ENCODE results near the gene AK6.
A peak's percentile ranks its signal among the peaks of the same experiment; 100 is the strongest.
"Not testable (repeated sequence)": the region's sequence is repeated elsewhere in the genome, so short reads cannot be mapped to it uniquely, and the experiment has no call there.

AK6 gene

GRCh38 chr5:69334793-69335268 is 34.5 kb downstream of the AK6 start:
- DNase-seq, result peak; percentile 76

DNA sequence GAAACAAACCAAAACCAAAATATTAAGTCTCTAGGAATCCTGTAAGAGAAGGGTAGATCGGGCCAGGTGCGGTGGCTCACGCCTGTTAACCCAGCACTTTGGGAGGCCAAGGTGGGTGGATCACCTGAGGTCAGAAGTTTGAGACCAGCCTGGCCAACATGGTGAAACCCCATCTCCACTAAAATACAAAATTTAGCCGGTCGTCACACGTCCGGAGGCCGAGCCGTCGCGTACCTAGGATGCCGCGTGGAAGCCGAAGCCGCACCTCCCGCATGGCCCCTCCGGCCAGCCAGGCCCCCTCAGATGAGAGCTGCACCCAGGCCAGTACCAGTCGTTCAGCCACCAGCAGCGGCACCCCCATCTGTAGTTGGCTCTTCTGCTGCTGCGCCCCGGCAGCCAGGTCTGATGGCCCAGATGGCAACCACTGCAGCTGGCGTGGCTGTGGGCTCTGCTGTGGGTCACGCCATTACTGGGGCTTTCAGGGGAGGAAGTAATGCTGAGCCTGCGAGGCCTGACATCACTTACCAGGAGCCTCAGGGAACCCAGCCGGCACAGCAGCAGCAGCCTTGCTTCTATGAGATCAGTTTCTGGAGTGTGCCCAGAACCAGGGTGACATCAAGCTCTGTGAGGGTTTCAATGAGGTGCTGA is 35.5 kb downstream of the AK6 start:
- DNase-seq, result not testable (repeated sequence)

DNA sequence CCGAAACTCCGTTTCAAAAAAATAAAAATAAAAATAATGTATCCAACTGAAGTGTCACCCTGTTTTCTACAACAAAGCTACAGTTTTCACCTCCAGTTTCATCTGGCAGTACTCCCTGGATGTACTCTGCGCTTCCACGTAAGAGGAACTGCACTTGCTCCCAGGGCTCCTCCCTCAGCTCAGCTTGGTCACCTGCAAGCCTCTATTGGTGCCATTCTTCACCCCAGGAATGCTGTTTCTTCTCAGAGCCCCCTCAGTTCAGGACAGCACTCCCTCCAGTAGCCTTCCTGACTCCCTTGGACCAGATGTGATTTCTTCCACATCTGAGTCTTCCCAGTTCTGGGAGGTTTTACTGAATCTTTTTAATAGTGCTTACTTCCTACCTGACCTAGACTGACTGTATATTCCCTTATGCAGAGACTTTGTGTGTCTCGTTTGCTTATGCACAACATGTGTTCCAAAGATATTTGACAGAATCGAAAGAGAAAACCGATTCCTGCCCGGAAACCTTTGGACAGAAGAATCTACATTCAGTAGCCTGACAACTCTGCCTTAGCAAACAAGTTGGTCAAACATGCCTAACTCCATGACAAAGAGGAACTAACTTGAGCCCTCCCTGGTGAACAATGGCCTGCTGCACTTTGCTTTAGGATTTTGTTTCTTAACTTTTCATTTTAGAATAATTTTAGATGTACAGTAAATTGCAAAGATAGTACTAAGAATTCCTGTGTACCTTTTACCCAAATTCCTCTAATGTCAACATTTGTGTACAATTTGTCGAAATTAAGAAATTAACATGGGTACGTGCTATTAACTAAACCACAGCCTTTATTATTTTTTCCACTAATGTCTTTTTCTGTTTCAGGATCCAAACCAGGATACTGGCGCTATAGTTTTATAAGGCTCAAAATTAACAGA is 37.5 kb downstream of the AK6 start:
- DNase-seq, result peak; percentile 38

GRCh38 chr5:69329905-69330489 is 39.3 kb downstream of the AK6 start:
- DNase-seq, result no peak

GRCh38 chr5:69326365-69326764 is 43.0 kb downstream of the AK6 start:
- DNase-seq, result no peak

DNA sequence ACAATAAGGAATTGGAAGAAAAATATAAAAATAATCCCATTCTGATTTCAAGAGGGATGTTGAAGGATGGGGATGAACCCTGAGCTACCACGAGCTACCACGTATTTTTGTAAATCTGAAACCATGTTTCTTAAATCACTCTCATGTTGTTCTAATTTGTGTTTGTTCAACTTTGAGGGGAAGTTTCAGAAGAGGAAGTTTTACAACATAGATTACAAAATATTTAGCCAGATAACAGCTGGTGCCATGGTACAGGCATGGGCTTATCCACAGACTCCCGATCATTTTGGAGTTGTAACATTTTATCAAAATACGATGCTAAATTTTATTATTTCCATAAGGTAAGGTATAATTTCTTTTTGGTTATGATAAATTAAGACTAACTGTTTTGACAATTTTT is 51.9 kb downstream of the AK6 start:
- DNase-seq, result no peak

DNA sequence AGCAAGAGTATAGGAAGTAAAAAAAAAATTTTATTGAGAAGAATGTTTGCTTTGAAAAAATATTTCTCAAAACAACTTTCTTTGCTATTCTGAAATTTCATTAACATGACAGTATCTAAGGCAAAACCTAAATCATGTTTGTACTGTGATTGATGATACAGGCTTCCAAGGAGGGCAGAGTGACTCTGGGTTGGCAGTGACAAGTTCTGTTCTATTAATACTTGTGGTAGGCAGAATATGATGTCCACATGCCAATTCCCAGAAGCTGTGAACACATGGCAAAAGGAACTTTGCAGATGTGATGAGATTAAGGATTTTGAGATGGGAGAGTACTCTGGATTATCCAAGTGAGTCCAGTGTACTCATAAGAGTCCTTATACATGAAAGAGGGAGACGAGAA is 53.3 kb downstream of the AK6 start:
- no peak for DNase-seq

GRCh38 chr5:69313428-69313827 is 55.9 kb downstream of the AK6 start:
- no peak for DNase-seq

DNA sequence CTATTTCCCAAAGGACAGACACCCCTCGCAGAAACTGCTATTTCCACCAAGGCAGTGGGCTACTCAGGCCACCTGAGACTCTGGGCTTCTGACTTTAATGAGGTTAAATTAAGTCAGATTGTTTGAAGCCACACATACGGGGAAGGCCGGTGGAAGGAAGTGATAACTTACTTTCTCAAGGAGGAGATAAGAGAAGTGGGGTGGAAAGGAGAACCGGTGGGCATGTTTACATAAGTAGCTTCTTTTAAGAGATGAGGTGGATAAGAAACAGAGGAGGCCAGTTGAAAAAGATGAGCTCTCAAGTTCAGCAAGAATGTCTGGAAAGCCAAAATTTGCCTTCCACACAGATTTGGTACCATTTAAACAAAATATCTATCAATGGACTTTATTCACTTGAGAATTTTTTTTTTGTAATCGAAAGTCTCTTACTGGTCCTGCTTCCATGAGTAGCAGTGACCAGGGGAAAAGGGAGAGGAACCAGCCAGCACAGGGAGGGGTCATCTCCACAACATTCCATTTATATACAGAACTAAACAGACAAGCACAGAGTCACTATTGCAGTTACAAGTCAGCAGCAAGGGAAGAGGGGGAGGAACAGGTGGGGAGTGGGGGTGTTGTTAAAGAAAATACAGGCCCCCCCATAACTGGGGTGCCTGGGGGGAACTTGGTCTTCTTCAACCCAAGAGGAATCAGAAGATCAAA is 56.7 kb downstream of the AK6 start:
- DNase-seq, result no peak

- DNase-seq, result no peak
Observed at GRCh38 chr5:69309380-69309779, 59.9 kb downstream of the AK6 start.

DNA sequence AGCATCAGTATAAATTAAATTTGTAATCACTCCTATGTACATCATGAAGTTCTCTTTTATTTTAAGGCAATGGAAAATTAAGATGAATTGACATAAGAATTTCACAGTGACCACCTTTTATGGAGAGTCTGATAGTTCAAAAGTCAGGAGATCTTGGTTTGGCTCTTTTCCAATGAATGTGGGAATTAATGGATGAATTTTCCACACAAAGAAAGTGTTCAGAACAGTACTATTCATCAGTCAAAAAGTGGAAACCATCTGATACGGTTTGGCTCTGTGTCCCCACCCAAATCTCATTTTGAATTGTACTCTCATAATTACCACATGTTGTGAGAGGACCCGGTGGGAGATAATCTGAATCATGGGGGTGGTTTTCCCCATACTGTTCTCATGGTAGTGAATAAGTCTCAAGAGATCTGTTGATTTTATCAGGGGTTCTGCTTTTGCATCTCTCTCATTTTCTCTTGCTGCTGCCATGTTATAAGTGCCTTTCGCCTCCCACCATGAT is 61.2 kb downstream of the AK6 start:
- no peak for DNase-seq

DNA sequence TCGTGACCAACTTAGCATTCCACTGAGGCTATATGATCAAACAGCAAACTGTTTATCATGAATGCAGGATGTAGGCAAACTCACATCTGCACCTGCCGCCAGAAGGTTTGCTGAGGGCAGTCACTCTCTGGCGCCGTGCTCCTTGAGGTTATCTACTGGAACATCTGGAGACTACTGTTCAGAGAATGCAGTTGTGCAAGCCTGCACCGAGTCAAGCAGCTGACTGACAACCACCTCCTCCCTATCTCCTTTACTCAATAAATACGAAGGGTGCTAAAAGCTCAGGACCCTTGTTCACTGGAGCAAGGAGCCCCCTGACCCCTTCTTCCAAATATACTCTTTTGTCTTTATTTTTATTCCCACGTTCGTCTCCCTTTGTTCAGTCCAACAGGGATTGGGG is 63.8 kb downstream of the AK6 start:
- no peak for DNase-seq
